ENCODE results near the gene ZFAND3.

ZFAND3 gene

GRCh38 chr6:37847704-37848103 lies 28.2 kb downstream of the ZFAND3 start:
- Histone ChIP-seq H3K9me3 (no peaks in the 10 kb centered on the region), H3K4me3 (ENCODE audit: low read depth, low read length) (no peak overlapping the region), H3K27me3 (no peaks in the 10 kb centered on the region), H3K4me1 (peaks cover 3% of the 10 kb centered on the region), H3K36me3 (no peaks in the 10 kb centered on the region; the same call in 1 of the 2 replicates)
- TF ChIP-seq CTCF (IDR thresholded peaks at IDR 0.05; ENCODE audit: low read depth, low read length) = no peak
- no peak for DNase-seq

- no peak for DNase-seq
- no peak overlapping the region for H3K4me3 ChIP-seq (ENCODE audit: low read depth, low read length)
- H3K4me1 ChIP-seq = peaks cover 3% of the 10 kb centered on the region
- H3K36me3 ChIP-seq = no peaks in the 10 kb centered on the region; the same call in 1 of the 2 replicates
- no peaks in the 10 kb centered on the region for H3K27me3 ChIP-seq
- no peak for TF ChIP-seq CTCF (IDR thresholded peaks at IDR 0.05; ENCODE audit: low read depth, low read length)
- H3K9me3 ChIP-seq = no peaks in the 10 kb centered on the region
Measured at GRCh38 chr6:37848371-37848770, 28.8 kb downstream of the ZFAND3 start.

GRCh38 chr6:37850260-37850659 lies 30.7 kb downstream of the ZFAND3 start:
- no peak for DNase-seq
- Histone ChIP-seq H3K27me3 (no peaks in the 10 kb centered on the region), H3K9me3 (no peaks in the 10 kb centered on the region), H3K4me1 (peaks cover 3% of the 10 kb centered on the region), H3K36me3 (no peaks in the 10 kb centered on the region), H3K4me3 (ENCODE audit: low read depth, low read length) (no peak overlapping the region)
- no peak for TF ChIP-seq CTCF (IDR thresholded peaks at IDR 0.05; ENCODE audit: low read depth, low read length)

GRCh38 chr6:37850728-37851285 lies 31.3 kb downstream of the ZFAND3 start:
- H3K9me3 ChIP-seq = no peaks in the 10 kb centered on the region
- H3K36me3 ChIP-seq = no peaks in the 10 kb centered on the region
- TF ChIP-seq CTCF (IDR thresholded peaks at IDR 0.05; ENCODE audit: low read depth, low read length) = no peak
- H3K27me3 ChIP-seq = no peaks in the 10 kb centered on the region
- H3K4me1 ChIP-seq = peaks cover 3% of the 10 kb centered on the region
- no peak for DNase-seq
- no peak overlapping the region for H3K4me3 ChIP-seq (ENCODE audit: low read depth, low read length)

GRCh38 chr6:37851997-37852524 lies 32.5 kb downstream of the ZFAND3 start:
- no peak for TF ChIP-seq CTCF (IDR thresholded peaks at IDR 0.05; ENCODE audit: low read depth, low read length)
- H3K9me3 ChIP-seq = no peaks in the 10 kb centered on the region
- no peak for DNase-seq
- peaks cover 3% of the 10 kb centered on the region for H3K4me1 ChIP-seq
- no peaks in the 10 kb centered on the region for H3K27me3 ChIP-seq
- H3K4me3 ChIP-seq (ENCODE audit: low read depth, low read length) = no peak overlapping the region
- no peaks in the 10 kb centered on the region for H3K36me3 ChIP-seq

GRCh38 chr6:37856285-37856684 lies 36.8 kb downstream of the ZFAND3 start:
- DNase-seq = no peak
- Histone ChIP-seq H3K4me1 (no peaks in the 10 kb centered on the region), H3K9me3 (no peaks in the 10 kb centered on the region), H3K36me3 (no peaks in the 10 kb centered on the region), H3K27me3 (no peaks in the 10 kb centered on the region), H3K4me3 (ENCODE audit: low read depth, low read length) (no peak overlapping the region)
- no peak for TF ChIP-seq CTCF (IDR thresholded peaks at IDR 0.05; ENCODE audit: low read depth, low read length)
